Subcutaneous abdominal adipose tissue (tissue), 5 donors: Measurements from ENCODE around the gene AURKAIP1.

ENCODE experiments used
- H3K27ac ChIP-seq: one replicate; pipeline ENCODE4 v1.7.0; 2013; ENCODE audit warnings: low read depth, mild to moderate bottlenecking, inconsistent platforms, low read length, moderate library complexity
- H3K27me3 ChIP-seq, 5 donors: one replicate each; pipeline ENCODE4 v1.7.0; 2013; ENCODE audit warnings: low read length in 5 of 5, inconsistent platforms in 1 of 5; ENCODE audit not compliant: control insufficient read depth in 5 of 5, insufficient read depth in 4 of 5
- H3K36me3 ChIP-seq, 5 donors: one replicate each; pipeline ENCODE4 v1.7.0; 2013; ENCODE audit warnings: low read length in 5 of 5; ENCODE audit not compliant: control insufficient read depth in 5 of 5, insufficient read depth in 5 of 5
- H3K4me1 ChIP-seq, 5 donors: one replicate each; pipeline ENCODE4 v1.7.0; 2013; ENCODE audit warnings: low read length in 5 of 5, mild to moderate bottlenecking in 3 of 5, moderate library complexity in 1 of 5; ENCODE audit not compliant: control insufficient read depth in 5 of 5, insufficient read depth in 5 of 5
- H3K4me3 ChIP-seq, 5 donors: one replicate each; pipeline ENCODE4 v1.7.0; 2013; ENCODE audit warnings: low read length in 5 of 5, low read depth in 1 of 5
- H3K9ac ChIP-seq, 5 donors: one replicate each; pipeline ENCODE4 v1.7.0; 2013; ENCODE audit warnings: low read length in 5 of 5, mild to moderate bottlenecking in 4 of 5, moderate library complexity in 3 of 5
- H3K9me3 ChIP-seq, 5 donors: one replicate each; pipeline ENCODE4 v1.7.0; 2013; ENCODE audit warnings: low read length in 5 of 5; ENCODE audit not compliant: control insufficient read depth in 5 of 5
- donor health status: healthy.
- donor health status: healthy.
- donor health status: healthy.
- donor health status: healthy.
- donor health status: healthy.

AURKAIP1 gene

GRCh38 chr1:1348420-1349255 lies 26.4 kb downstream of the AURKAIP1 start:
- Histone ChIP-seq H3K4me3 (peak overlapping the region; percentile 70 to 81 (median 77)), H3K9me3 (no peaks in the 10 kb centered on the region), H3K4me1 (peaks cover 8 to 70% (median 62%) of the 10 kb centered on the region in 5 donors), H3K27ac (peak overlapping the region; percentile 46), H3K27me3 (peaks cover 0 to 6% (median 0%) of the 10 kb centered on the region in 5 donors), H3K36me3 (peaks cover 0 to 12% (median 8%) of the 10 kb centered on the region in 5 donors), H3K9ac (peak overlapping the region; percentile 38 to 86 (median 74))

GRCh38 chr1:1347663-1348419 lies 27.2 kb downstream of the AURKAIP1 start:
- H3K9ac ChIP-seq: peak overlapping the region; percentile 38 to 86 (median 74)
- peaks cover 0 to 3% (median 0%) of the 10 kb centered on the region in 5 donors for H3K27me3 ChIP-seq
- peak overlapping the region; percentile 70 to 81 (median 77) for H3K4me3 ChIP-seq
- H3K9me3 ChIP-seq: no peaks in the 10 kb centered on the region
- H3K27ac ChIP-seq: peak overlapping the region; percentile 46
- H3K36me3 ChIP-seq: peaks cover 0 to 6% (median 2%) of the 10 kb centered on the region in 5 donors
- H3K4me1 ChIP-seq: peaks cover 6 to 62% (median 54%) of the 10 kb centered on the region in 5 donors

- Histone ChIP-seq H3K9ac (peak overlapping the region in 3 of 5 donors; percentile 72 to 86 (median 86)), H3K36me3 (peaks cover 0 to 3% (median 0%) of the 10 kb centered on the region in 5 donors), H3K4me1 (peaks cover 0 to 55% (median 47%) of the 10 kb centered on the region in 5 donors), H3K9me3 (no peaks in the 10 kb centered on the region), H3K4me3 (peak overlapping the region in 1 of 5 donors; percentile 81), H3K27ac (peak overlapping the region; percentile 46), H3K27me3 (no peaks in the 10 kb centered on the region)
Measured at GRCh38 chr1:1347026-1347595, 27.9 kb downstream of the AURKAIP1 start.

GRCh38 chr1:1346501-1346890 lies 28.5 kb downstream of the AURKAIP1 start:
- Histone ChIP-seq H3K36me3 (peaks cover 0 to 8% (median 5%) of the 10 kb centered on the region in 5 donors), H3K9ac (peak overlapping the region in 3 of 5 donors; percentile 0 to 56 (median 23)), H3K4me1 (peaks cover 0 to 49% (median 41%) of the 10 kb centered on the region in 5 donors), H3K27ac (no peak overlapping the region), H3K9me3 (no peaks in the 10 kb centered on the region), H3K27me3 (no peaks in the 10 kb centered on the region), H3K4me3 (no peak overlapping the region)

- H3K9ac ChIP-seq: peak overlapping the region in 2 of 5 donors; percentile 23 to 56
- H3K27ac ChIP-seq: no peak overlapping the region
- peaks cover 0 to 47% (median 39%) of the 10 kb centered on the region in 5 donors for H3K4me1 ChIP-seq
- no peak overlapping the region for H3K4me3 ChIP-seq
- peaks cover 0 to 13% (median 10%) of the 10 kb centered on the region in 5 donors for H3K36me3 ChIP-seq
- H3K9me3 ChIP-seq: no peaks in the 10 kb centered on the region
- no peaks in the 10 kb centered on the region for H3K27me3 ChIP-seq
Measured at GRCh38 chr1:1345860-1346500, 29.0 kb downstream of the AURKAIP1 start.

GRCh38 chr1:1345384-1345783 lies 29.6 kb downstream of the AURKAIP1 start:
- Histone ChIP-seq H3K4me3 (no peak overlapping the region), H3K4me1 (peaks cover 0 to 47% (median 39%) of the 10 kb centered on the region in 5 donors), H3K27me3 (no peaks in the 10 kb centered on the region), H3K27ac (no peak overlapping the region), H3K9ac (peak overlapping the region in 1 of 5 donors; percentile 56), H3K9me3 (no peaks in the 10 kb centered on the region), H3K36me3 (peaks cover 0 to 18% (median 16%) of the 10 kb centered on the region in 5 donors)

- peaks cover 0 to 24% (median 22%) of the 10 kb centered on the region in 5 donors for H3K36me3 ChIP-seq
- peaks cover 0 to 47% (median 39%) of the 10 kb centered on the region in 5 donors for H3K4me1 ChIP-seq
- H3K27me3 ChIP-seq: no peaks in the 10 kb centered on the region
- no peak overlapping the region for H3K4me3 ChIP-seq
- H3K9ac ChIP-seq: peak overlapping the region in 1 of 5 donors; percentile 25
- no peak overlapping the region for H3K27ac ChIP-seq
- H3K9me3 ChIP-seq: no peaks in the 10 kb centered on the region
Measured at GRCh38 chr1:1344655-1345361, 30.2 kb downstream of the AURKAIP1 start.

GRCh38 chr1:1343811-1344421 lies 31.1 kb downstream of the AURKAIP1 start:
- H3K4me3 ChIP-seq: no peak overlapping the region
- H3K27ac ChIP-seq: no peak overlapping the region

More at GRCh38 chr1:1343811-1344421, 31.1 kb downstream of the AURKAIP1 start:
- peaks cover 0 to 47% (median 39%) of the 10 kb centered on the region in 5 donors for H3K4me1 ChIP-seq
- H3K9me3 ChIP-seq: no peaks in the 10 kb centered on the region
- H3K36me3 ChIP-seq: peaks cover 0 to 33% (median 31%) of the 10 kb centered on the region in 5 donors
- no peaks in the 10 kb centered on the region for H3K27me3 ChIP-seq
- H3K9ac ChIP-seq: peak overlapping the region in 2 of 5 donors; percentile 16 to 56
